Stimulated activated CD8-positive, alpha-beta memory T cell treated with anti-CD3 and anti-CD28 coated beads, Interleukin-4, amount 100 ng/mL, for 24 hours (primary cell): ENCODE data around the gene EIF4G3.
"Not testable (repeated sequence)": the region's sequence is repeated elsewhere in the genome, so short reads cannot be mapped to it uniquely, and the experiment has no call there.

Source experiments
- DNase-seq: peaks from one replicate; pipeline ENCODE4 v3.0.0-alpha.2; 2020; ENCODE audit warnings: low read depth

The EIF4G3 gene

GRCh38 chr1:20932437-20932977, 244.2 kb downstream of the EIF4G3 start:
- no peak for DNase-seq

GRCh38 chr1:20931930-20932436, 244.7 kb downstream of the EIF4G3 start:
- DNase-seq, result no peak

DNA sequence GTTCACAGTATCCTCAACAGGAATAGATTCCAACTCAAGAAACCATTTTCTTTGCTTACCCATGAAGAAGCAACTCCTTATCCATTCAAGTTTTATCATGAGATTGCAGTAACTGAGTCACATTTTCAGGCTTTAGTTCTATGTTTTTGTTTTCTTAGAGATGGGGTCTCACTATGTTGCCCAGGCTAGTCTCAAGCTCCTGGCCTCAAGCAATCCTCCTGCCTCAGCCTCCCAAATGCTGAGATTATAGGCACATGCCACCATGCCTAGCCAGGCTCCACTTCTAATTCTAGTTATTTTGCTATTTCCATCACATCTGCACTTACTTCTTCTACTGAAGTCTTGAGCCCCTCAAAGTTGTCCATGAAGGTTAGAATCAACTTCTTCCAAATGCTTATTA, 246.3 kb downstream of the EIF4G3 start:
- DNase-seq, result no peak

GRCh38 chr1:20928146-20928545, 248.6 kb downstream of the EIF4G3 start:
- no peak for DNase-seq

GRCh38 chr1:20921285-20921684, 255.4 kb downstream of the EIF4G3 start:
- DNase-seq, result no peak

- DNase-seq, result no peak
Observed at GRCh38 chr1:20913242-20913641, 263.5 kb downstream of the EIF4G3 start.

GRCh38 chr1:20907526-20907925, 269.2 kb downstream of the EIF4G3 start:
- not testable (repeated sequence) for DNase-seq

GRCh38 chr1:20903437-20903836, 273.3 kb downstream of the EIF4G3 start:
- DNase-seq, result no peak

DNA sequence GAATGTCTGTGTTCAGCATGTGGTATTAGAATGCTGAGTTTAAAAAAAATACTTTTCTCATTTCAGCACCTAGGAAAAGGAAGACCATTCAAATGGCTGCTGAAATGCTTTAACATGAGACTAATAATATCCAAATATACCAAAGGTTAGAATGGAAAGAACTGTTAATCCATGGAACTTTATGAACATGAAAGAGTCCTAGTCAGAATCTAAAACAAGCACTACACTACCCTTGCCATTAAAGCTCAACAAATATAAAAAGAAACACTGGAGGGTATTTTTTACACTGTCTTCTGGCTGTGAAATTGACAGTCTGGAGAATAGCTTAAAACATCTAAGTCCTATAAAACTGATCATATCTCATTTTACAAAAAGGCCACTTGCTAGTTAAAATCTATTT, 276.6 kb downstream of the EIF4G3 start:
- no peak for DNase-seq

DNA sequence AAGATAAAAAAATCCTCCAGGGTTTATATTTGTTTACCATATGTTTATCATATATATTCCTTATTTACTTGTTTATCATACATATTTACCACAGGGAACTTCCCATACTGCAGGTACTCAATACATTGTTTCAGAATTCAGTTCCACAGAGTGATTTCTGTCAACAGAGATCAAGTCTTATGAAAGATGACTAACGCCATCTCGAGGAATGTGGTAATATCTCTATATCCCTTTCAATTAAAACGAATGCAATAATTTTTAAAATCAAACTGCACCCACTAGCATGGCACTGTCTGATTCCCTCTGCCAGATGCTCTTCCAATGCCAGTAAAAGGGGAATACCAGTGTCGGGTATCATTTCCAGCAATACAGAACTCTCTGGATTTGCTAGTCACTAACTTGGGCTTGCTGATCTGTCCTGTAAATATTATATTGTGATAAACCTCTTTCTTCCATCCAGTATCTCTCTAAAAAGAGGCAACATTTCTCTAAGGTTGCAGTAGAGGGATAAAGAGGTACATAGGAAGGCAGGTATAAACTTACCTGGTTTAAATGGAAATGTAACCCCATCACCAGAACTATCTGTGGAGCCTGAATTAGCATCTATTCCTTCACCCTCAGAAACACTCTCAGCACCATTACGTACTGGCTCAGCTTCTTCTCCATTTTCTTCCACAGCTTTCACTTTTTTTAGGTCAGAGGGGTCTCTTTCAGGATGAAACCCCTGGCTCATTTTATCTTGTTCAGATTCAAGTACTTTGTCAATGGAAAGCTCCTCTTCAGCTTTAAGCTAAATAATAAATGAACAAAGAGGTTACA, 277.3 kb downstream of the EIF4G3 start:
- DNase-seq, result no peak

- DNase-seq, result no peak
Observed at GRCh38 chr1:20896826-20897225, 279.9 kb downstream of the EIF4G3 start.

- DNase-seq, result no peak
Observed at GRCh38 chr1:20893931-20894330, 282.8 kb downstream of the EIF4G3 start.

- no peak for DNase-seq
Observed at GRCh38 chr1:20891091-20891490, 285.6 kb downstream of the EIF4G3 start.

GRCh38 chr1:20887246-20887645, 289.5 kb downstream of the EIF4G3 start:
- no peak for DNase-seq

- DNase-seq, result no peak
Observed at GRCh38 chr1:20885121-20885520, 291.6 kb downstream of the EIF4G3 start.

DNA sequence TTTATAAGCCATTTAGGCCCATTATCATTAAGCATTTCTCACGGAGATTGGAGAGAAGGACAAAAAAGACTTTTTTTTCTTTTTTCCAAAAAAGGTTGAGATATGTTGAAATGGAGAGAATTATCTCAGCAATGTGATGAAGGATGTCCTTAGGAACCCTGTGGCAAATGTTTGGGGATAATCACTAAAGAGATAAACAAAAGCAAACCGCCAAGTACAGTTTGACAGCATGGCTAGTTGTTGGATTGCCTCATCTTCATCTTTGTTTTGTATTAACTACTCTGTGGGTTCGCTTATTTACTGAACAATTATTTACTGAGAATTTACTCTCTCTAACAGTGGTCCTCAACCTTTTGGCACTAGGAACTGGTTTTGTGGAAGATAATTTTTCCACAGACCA, 292.2 kb downstream of the EIF4G3 start:
- no peak for DNase-seq

DNA sequence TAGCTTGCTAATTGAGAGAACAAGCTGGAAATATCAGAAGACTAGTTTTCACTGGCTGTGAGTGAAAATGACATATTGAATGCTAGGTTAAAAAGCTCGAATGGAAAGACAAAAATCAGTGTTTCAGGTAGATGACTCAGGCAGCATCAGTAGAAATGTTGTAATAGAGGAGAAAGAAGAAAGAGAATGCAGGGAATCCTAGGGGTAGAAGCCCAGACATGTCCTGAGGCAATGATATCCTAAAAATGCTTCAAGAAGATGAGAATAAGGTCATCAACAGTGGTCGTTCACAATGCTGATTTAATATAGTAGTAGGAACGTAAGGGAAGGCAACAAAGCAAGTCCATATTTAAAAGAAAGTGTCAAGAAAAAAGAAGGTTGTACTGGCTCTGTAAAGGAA, 292.9 kb downstream of the EIF4G3 start:
- DNase-seq, result no peak

DNA sequence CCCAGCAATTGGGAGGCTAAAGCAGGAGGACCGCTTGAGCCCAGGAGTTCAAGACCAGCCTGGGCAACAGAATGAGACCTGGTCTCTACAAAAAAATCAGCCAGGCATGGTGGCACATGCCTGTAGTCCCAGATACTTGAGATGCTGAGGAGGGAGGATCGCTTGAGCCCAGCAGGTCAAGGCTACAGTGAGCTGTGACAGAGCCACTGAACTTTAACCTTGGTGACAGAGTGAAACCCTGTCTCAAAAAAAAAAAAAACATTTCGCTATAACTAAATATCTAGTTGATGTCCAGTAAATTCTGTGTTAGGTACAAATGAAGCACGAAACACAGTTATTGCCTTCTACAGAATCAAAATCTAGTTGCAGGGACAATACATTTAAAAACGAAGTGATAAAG, 293.9 kb downstream of the EIF4G3 start:
- no peak for DNase-seq

DNA sequence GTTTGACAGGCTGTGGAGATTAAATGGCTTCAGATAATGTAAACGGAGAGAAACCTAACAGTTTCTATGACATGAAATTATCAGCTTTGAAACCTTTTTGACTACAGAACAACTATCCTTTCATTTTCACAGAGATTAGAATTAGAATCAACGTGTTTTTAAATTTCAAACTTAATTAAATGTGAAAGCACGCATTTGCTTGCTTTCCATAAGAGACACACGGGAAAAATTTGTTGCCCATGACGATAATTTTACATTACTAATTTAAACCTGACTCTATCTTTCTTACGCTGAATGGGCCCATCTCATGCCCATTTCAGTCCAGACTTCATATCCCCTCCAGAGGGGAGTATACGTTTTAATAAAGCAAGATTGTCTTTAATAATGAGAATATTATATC, 297.9 kb downstream of the EIF4G3 start:
- DNase-seq, result no peak

DNA sequence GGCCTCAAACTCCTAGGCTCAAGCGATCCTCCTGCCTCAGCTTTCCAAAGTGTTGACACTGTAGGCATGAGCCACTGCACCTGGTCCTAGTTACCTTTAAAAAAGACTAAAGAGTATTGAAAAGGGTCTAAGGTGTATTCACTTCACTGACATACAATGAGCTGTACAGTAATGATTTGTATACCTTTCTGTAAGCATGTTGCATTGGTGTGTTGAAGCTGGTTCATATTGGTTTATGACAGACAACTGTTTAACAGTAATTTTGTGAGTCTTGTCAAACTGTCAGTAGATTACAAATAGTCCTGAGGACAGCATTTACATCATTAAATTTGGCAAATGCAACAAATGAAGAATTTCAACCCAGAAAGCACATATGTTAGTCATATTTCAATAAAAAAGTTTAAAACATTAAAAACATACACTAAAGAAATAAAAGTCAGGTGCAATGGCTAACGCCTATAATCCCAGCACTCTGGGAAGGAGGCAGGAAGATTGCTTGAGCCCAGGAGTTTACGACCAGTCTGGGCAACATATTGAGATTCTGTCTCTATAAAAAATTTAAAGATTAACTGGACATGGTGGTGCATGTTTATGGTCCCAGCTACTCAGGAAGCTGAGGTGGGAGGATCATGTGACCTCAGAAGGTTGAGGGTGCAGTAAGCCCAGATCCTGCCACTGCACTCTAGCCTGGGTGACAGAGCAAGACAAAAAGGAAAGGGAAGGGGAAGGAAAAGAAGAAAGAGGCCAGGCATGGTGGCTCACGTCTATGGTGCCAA, 301.3 kb downstream of the EIF4G3 start:
- no peak for DNase-seq

DNA sequence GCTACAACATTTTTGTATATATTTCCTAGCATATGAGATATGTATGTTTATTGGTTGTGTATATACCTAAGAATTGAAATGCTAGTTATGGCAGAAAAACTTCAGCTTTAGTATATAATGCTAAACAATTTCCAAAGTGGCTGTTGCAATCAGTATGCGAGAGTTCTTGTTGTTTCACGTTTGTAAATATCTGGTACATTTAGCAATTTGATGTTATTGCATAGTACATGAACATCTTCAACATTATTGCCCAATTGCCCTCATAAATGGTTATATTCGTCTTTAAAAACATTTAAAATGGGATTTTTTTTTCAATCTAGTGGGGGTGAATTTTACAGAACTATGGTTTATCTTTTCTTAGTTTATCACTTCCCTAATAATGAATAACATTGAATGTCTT, 303.4 kb downstream of the EIF4G3 start:
- DNase-seq, result no peak

DNA sequence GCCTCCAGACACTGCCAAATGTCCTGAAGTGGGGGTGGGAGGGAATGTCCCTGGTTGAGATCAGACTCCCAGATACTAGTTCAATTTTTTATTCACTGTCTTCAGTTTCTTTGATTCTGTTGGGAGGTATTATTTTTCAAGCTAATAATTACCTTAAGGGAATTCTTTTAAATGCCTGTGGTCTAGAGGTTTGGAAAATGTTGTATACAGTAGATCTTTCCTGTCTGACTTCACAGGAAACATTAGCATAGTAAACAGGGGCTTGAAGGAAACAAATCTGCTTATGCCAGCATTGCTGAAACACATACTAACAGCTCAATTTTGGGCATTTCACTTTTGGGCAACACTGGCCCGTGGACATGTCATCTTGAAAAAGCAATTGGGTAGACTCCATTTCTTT, 305.3 kb downstream of the EIF4G3 start:
- DNase-seq, result no peak

DNA sequence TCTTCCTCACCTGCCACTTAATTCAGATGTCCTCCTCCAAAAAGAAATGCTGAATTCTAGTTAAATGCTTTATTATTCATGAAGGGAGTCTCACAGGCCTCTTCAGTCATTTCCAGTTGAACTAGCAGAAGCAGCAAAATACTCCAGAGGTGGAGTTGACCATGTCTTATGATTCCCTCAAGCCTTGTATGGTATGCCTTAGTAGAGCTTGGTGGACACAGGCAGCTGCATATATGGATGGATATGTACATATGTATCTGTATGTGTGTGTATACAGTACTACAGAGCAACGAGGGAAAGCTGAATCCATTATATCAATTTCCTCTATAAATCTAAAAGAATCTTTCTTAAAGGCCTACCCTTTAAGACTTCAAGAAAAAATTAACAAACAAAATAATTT, 306.0 kb downstream of the EIF4G3 start:
- DNase-seq, result no peak
